GM19452 (cell line): Measurements from ENCODE around the gene P4HTM.
"Not testable (repeated sequence)": the region's sequence is repeated elsewhere in the genome, so short reads cannot be mapped to it uniquely, and the experiment has no call there.

ENCODE experiments used
- ATAC-seq: cut with Tn5 transposase; IDR thresholded peaks from one replicate; pipeline ENCODE4 v1.9.1; 2021; ENCODE audit not compliant: unreplicated experiment

The P4HTM gene

GRCh38 chr3:49007068-49007770 is 17.2 kb downstream of the P4HTM start, which contains the start of gene WDR6:
Gene WDR6 (plus strand): TSS chr3:49007391. CDS start chr3:49007432, 41 bp downstream.
- ATAC-seq, result peak; percentile 84

DNA sequence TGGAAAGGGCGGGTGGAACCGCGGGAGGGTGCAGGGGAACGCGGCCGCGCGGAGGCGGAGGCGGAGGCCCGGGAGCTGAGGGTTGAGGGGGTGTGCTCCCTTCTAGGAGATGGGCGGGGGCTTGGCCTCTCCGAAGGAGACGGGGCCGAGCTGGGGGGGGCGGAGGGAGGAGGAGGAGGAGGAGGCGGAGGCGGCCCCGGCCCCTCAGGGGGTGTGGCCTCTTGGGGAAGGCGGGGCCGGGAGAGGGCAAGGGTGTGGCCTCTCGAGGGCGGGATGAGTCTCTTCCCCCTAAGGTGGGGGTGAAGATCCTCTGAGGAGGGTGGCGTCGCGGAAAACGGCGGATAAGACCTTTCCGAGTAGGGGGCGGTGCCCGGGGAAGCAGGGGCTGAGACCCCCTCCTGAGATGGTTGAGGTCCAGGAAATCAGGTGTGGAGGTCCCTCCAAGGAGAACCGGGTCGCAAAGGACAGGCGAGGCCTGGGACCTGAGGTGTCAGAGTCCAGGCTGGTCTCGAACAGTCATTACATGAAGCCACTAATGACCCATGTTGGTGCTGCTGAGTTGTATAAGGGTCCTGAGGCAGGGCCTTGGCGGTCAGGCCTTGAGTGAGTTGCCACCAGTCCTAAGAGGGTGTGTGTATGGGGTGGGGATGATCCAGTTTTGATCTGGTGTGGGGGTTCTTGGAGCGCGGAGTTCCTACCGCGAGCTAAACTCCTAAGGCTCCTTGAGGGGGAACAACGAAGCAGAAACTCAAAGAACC is 17.9 kb downstream of the P4HTM start:
- ATAC-seq, result peak; percentile 35

DNA sequence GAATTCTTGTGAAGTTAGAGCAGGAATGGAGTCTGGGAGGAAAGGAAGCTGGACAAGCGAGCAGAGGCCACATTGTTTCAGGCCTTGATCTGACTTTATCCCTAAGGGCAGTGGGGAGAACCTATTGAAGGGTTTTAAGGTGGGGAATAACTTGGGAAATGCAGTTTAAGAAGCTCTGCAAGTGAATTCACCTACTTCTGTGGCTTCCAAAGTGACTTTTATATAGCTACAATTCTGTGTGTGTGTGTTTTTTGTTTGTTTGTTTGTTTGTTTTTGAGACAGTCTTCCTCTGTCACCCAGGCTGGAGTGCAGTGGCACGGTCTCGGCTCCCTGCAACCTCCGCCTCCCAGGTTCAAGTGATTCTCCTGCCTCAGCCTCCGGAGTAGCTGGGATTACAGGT is 18.6 kb downstream of the P4HTM start:
- not testable (repeated sequence) for ATAC-seq

DNA sequence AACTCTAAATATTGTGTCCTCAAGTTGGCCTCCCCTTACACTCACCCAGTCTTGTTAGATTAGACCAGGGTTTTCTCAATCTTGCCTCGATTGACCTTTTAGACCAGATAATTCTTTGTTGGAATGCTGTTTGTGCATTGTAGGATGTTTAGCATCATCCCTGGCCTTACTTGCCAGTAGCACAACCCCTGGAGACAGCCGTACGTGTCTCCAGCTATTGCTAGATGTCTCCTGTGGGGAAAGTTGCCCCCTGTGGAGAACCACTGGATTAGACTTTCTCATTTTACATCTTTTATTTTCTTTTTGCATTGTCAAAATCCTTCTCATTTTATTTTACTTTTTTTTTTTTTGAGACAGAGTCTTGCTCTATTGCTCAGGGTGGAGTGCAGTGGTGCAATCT is 19.4 kb downstream of the P4HTM start:
- ATAC-seq, result no peak

DNA sequence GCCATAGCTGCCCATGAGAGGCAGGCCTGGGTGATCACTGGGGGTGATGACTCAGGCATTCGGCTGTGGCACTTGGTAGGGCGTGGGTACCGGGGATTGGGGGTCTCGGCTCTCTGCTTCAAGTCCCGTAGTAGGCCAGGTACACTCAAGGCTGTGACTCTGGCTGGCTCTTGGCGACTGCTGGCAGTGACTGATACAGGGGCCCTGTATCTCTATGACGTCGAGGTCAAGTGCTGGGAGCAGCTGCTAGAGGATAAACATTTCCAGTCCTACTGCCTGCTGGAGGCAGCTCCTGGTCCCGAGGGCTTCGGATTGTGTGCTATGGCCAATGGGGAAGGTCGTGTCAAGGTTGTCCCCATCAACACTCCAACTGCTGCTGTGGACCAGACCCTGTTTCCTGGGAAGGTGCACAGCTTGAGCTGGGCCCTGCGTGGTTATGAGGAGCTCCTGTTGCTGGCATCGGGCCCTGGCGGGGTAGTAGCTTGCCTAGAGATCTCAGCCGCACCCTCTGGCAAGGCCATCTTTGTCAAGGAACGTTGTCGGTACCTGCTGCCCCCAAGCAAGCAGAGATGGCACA is 22.5 kb downstream of the P4HTM start:
- no peak for ATAC-seq

DNA sequence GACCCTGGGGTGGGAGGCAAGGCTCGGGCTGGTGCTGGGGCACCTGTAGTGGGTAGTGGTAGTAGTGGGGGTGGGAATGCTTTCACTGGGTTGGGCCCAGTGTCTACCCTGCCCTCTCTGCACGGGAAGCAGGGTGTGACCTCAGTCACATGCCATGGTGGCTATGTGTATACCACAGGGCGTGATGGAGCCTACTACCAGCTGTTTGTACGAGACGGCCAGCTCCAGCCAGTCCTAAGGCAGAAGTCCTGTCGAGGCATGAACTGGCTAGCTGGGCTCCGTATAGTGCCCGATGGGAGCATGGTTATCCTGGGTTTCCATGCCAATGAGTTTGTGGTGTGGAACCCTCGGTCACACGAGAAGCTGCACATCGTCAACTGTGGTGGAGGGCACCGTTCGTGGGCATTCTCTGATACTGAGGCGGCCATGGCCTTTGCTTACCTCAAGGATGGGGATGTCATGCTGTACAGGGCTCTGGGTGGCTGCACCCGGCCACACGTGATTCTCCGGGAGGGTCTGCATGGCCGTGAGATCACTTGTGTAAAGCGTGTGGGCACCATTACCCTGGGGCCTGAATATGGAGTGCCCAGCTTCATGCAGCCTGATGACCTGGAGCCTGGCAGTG is 23.2 kb downstream of the P4HTM start:
- no peak for ATAC-seq

DNA sequence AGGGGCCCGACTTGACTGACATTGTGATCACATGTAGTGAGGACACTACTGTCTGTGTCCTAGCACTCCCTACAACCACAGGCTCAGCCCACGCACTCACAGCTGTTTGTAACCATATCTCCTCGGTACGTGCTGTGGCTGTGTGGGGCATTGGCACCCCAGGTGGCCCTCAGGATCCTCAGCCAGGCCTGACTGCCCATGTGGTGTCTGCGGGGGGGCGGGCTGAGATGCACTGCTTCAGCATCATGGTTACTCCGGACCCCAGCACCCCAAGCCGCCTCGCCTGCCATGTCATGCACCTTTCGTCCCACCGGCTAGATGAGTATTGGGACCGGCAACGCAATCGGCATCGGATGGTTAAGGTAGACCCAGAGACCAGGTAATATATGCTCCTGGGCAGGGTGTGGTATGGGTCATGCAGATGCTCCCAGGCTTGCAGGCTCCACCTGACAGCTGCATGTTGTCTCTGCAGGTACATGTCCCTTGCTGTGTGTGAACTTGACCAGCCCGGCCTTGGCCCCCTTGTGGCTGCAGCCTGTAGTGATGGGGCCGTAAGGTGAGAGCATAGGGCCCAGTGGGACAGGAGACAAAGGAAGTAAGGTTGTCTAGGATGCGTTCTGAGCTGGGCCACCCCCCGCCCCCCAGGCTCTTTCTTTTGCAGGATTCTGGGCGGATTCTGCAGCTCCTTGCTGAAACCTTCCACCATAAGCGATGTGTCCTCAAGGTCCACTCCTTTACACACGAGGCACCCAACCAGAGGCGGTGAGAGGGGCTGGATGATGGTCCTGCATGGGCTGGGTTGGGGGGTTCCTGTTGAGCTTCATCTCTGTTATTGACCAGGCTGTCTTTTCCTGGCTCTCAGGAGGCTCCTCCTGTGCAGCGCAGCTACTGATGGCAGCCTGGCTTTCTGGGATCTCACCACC is 24.0 kb downstream of the P4HTM start:
- no peak for ATAC-seq

GRCh38 chr3:49015072-49015471 is 25.0 kb downstream of the P4HTM start:
- ATAC-seq, result no peak

DNA sequence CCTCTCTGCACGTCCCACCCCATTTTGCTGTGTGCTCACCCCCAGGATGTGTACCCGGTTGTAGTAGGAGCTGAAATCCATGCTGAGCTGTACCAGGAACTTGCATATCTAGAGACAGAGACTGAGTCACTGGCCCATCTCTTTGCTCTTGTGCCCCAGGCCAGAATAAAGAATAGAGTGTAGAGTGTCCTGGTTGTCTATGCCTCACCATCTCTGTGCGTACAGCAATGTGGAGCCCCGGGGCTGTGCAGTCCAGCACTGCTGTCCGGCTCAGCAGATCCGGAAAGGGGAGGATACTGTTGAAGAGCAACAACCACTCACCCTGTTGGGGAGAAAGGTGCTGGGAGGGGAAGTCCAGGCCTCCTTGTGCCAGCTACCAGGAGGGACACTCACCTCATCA is 25.7 kb downstream of the P4HTM start:
- ATAC-seq, result no peak

GRCh38 chr3:49016414-49017228 is 26.6 kb downstream of the P4HTM start:
- no peak for ATAC-seq

- ATAC-seq, result no peak
These were observed 27.4 kb downstream of the P4HTM start for GRCh38 chr3:49017229-49017970.

DNA sequence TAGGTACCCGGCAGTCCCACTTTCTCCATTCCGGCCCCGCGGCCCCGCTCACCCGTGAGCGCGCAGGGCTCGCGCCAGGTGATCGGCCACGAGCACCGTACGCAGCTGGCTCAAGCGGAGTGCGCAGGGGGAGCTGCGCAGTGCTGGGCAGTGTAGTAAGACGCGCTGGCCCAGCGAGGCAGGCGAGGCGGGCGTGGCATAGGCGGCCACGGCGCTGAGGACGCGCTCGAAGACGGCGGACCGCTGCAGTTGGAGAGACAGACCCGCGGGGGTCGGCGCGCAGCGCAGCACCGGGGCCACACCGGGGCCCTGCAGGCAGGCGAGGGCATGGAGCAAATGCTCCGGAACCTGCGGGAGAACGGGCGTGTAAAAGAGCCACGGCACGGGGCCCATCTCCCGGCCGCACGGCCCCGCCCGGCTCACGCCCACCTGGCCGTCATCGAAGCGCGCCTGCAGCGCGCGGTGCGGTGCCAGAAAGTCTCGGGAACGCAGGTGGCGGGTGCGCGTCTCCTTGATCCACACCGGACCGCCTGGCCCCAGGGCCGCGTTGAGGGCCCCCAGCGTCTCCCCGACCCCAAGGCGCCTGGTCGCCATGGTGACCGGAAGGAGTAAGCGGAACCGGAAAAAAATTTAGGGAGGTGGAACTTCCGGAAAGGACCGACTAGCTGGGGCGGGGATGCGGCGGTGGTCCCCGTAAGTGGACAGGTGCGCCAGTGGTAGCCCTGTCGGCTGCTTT is 28.1 kb downstream of the P4HTM start, which contains the start of gene DALRD3:
Gene DALRD3, minus strand, starts transcription at position 610 of the 736 bp plus-strand sequence. Its CDS starts 16 bp downstream, at position 594.
- no peak for ATAC-seq

DNA sequence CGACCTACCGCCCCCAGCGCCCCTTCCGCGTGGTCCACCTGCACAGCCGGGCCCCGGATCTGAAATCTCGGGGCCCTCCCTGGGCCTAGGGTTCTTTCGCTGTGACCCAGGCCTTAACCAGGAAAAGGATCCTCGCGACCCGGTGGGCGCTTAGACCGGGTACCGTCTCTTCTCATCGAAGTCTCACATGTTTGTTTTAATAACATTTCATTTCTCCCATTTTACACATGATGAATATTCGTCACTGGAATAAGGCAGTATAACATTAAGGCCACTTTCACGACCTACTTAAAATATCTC is 28.6 kb downstream of the P4HTM start:
- ATAC-seq, result no peak

DNA sequence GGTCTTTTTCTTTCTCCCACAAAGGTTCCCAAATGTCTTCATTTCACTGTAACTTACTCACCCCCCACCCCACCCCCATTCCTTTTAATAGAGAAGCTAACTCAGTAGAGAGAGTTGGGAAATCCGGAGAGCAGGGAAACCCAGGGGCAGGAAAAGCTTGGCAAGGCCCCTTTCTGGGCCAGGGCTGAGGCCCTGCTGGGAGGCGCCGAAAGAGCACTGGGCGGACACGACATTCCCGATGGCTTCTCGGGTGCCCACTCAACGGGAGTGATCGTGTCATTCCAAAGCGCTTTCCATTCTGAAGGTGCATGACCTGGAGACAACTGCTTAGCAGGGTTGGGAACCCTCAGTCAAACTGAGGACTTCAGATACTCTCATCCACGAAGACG is 29.9 kb downstream of the P4HTM start:
- no peak for ATAC-seq

DNA sequence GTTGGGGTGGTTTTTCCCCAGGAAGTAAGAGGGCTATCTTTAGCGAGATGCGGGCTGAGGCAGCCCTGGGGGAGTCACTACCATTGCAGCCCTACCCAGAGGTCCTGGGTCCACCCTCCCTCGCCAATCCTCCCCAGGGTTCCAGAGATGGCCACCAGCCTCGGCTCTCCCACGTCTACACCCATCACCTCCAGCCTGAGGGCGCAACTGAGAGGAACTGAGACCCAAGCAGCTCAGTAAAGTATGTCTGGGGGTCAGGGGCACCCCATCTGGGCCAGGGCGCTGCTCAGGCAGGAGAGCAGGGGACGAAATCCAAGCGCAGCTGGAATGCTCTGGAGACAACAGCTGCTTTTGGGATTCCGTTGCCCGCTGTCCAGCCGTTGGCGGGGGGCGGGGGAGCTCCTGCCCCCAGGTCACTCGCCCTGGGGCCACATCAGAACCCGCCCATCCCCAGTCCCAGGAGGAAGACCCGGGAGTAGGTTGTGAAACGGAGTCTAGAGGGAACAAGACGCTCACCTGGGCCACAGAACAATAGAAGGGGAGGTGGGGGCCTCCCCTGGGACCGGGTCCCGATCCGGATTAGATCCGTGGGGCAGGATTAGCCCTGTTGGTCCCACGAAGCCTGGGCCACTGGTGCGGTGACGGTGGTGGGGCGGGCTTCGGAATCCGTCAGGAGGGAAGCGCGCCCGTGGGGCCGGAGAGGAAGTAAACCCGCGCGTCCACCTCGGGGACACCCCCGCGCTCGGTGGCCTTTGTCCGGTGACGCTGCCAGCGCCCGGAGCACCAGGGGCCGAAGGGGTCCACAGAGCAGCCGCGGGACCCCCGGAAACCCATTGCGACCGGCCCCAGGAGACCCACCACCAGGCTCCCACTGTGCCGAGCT is 30.5 kb downstream of the P4HTM start:
- ATAC-seq, result peak; percentile 1

- peak; percentile 52 for ATAC-seq
These were observed 31.3 kb downstream of the P4HTM start for GRCh38 chr3:49021213-49021812.
